PC-3 (cell line): ENCODE data around the gene CELF2.

Source experiments
- CTCF ChIP-seq: fragments of 300-600 bp; sonication (generic); conservative IDR thresholded peaks from 2 replicates; pipeline ENCODE4 v1.5.1; 2017; ENCODE audit warnings: antibody characterized with exemption, low read depth, mild to moderate bottlenecking, low read length
- EZH2 ChIP-seq: fragments of 300-600 bp; sonication (generic); IDR thresholded peaks from one replicate; pipeline ENCODE4 v1.6.1; 2017; ENCODE audit warnings: antibody characterized with exemption, mild to moderate bottlenecking, low read length; ENCODE audit not compliant: unreplicated experiment
- EZH2phosphoT487 ChIP-seq: fragments of 300-600 bp; sonication (generic); IDR thresholded peaks from 2 replicates; pipeline ENCODE4 v1.6.1; 2018; ENCODE audit warnings: mild to moderate bottlenecking, antibody characterized with exemption, low read length, borderline replicate concordance

GRCh38 chr10:11170574-11170973, 152.9 kb downstream of the CELF2 start:
- TF ChIP-seq CTCF (no peak), EZH2 (no peak), EZH2phosphoT487 (no peak)
